ENCODE results near the gene CSRP1. TPM values are rescaled to one million over a fixed set of nuclear protein-coding genes. Genes with fewer than 3 reads are reported as not detected.
"Not testable (repeated sequence)": the region's sequence is repeated elsewhere in the genome, so short reads cannot be mapped to it uniquely, and the experiment has no call there.

The CSRP1 gene
- total RNA-seq, 4 donors from 2014 or later: 548 to 1,751 (median 1,444) TPM

- no peak for DNase-seq (ENCODE audit: low spot score in 2 of 2)
- no peak for TF ChIP-seq POLR2A (IDR thresholded peaks at IDR 0.05)
- TF ChIP-seq, protein P1, sequence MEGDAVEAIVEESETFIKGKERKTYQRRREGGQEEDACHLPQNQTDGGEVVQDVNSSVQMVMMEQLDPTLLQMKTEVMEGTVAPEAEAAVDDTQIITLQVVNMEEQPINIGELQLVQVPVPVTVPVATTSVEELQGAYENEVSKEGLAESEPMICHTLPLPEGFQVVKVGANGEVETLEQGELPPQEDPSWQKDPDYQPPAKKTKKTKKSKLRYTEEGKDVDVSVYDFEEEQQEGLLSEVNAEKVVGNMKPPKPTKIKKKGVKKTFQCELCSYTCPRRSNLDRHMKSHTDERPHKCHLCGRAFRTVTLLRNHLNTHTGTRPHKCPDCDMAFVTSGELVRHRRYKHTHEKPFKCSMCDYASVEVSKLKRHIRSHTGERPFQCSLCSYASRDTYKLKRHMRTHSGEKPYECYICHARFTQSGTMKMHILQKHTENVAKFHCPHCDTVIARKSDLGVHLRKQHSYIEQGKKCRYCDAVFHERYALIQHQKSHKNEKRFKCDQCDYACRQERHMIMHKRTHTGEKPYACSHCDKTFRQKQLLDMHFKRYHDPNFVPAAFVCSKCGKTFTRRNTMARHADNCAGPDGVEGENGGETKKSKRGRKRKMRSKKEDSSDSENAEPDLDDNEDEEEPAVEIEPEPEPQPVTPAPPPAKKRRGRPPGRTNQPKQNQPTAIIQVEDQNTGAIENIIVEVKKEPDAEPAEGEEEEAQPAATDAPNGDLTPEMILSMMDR (IDR thresholded peaks at IDR 0.05): no peak
- no peaks in the 10 kb centered on the region for H3K9me3 ChIP-seq
- WGBS, 2 donors: 96 to 98% methylated on average over 1 of the region's 1 CpG
- H3K4me1 ChIP-seq: peaks cover 0 to 2% (median 0%) of the 10 kb centered on the region in 4 donors
- H3K27me3 ChIP-seq: no peaks in the 10 kb centered on the region
- no peaks in the 10 kb centered on the region for H3K36me3 ChIP-seq
- H3K27ac ChIP-seq: no peak overlapping the region
- no peak overlapping the region for H3K4me3 ChIP-seq
Observed at GRCh38 chr1:201525193-201525778, 18.4 kb upstream of the CSRP1 start.

DNA sequence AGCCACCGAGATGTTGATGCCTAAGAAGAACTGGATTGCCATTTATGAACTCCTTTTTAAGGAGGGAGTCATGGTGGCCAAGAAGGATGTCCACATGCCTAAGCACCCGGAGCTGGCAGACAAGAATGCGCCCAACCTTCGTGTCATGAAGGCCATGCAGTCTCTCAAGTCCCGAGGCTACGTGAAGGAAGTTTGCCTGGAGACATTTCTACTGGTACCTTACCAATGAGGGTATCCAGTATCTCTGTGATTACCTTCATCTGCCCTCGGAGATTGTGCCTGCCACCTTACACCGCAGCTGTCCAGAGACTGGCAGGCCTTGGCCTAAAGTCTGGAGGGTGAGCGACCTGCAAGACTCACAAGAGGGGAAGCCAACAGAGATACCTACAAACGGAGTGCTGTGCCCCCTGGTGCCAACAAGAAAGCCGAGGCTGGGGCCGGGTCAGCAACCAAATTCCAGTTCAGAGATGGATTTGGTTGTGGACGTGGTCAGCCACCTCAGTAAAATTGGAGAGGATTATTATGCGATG is 13.2 kb upstream of the CSRP1 start:
- 80 to 83% methylated on average over 14 of the region's 14 CpGs for WGBS, 2 donors
- not testable (repeated sequence) for H3K4me1 ChIP-seq; H3K4me3 ChIP-seq; H3K27me3 ChIP-seq; DNase-seq (ENCODE audit: low spot score in 2 of 2); H3K9me3 ChIP-seq; H3K27ac ChIP-seq; H3K36me3 ChIP-seq

DNA sequence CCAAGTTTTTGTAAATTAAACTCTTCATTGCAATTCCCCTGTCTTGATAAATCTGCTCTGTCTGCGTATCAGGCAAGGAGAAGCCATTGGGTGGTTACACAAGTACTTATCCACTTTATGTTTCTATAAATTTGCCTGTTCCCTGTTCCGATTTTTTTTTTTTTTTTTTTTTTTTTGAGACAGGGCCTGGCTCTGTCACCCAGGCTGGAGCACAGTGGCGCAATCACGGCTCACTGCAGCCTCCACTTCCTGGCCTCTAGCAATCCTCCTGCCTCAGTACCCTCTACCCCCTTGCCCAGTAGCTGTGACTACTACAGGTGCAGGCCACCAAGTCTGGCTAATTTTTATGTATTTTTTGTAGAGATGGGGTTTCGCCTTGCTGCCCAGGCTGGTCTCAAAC is 11.1 kb upstream of the CSRP1 start:
- Histone ChIP-seq H3K36me3 (no peaks in the 10 kb centered on the region), H3K27me3 (no peaks in the 10 kb centered on the region), H3K4me3 (no peak overlapping the region), H3K4me1 (peaks cover 0 to 8% (median 3%) of the 10 kb centered on the region in 4 donors), H3K9me3 (no peaks in the 10 kb centered on the region), H3K27ac (no peak overlapping the region)
- DNase-seq (ENCODE audit: low spot score in 2 of 2): no peak
- 85% methylated on average over 5 of the region's 5 CpGs for WGBS, 2 donors
- no peak for TF ChIP-seq POLR2A (IDR thresholded peaks at IDR 0.05)
- TF ChIP-seq EP300 (IDR thresholded peaks at IDR 0.05): no peak
- TF ChIP-seq, protein P1 (IDR thresholded peaks at IDR 0.05): no peak

DNA sequence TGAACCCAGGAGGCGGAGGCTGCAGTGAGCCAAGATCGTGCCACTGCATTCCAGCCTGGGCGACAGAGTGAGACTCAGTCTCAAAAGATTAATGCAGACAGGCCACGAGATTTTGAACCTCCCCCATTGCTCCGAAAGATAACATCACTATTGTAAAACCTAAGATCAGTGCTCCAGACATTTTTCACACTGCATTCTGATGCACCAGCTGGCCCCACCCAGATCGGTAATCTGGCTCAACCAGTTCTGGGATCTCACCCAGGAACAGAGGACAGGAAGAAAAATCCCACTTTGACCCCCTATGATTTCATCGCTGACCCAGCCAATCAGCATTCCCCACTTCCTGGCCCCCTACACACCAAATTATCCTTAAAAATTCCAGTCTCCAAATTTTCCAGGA is 10.7 kb upstream of the CSRP1 start:
- 47 to 70% methylated on average over 7 of the region's 7 CpGs for WGBS, 2 donors
- Histone ChIP-seq H3K9me3 (no peaks in the 10 kb centered on the region), H3K27ac (no peak overlapping the region), H3K36me3 (no peaks in the 10 kb centered on the region), H3K27me3 (no peaks in the 10 kb centered on the region), H3K4me1 (peaks cover 0 to 12% (median 7%) of the 10 kb centered on the region in 4 donors), H3K4me3 (no peak overlapping the region)
- TF ChIP-seq EP300 (IDR thresholded peaks at IDR 0.05): no peak
- TF ChIP-seq, protein P1 (IDR thresholded peaks at IDR 0.05): no peak
- TF ChIP-seq POLR2A (IDR thresholded peaks at IDR 0.05): no peak
- no peak for DNase-seq (ENCODE audit: low spot score in 2 of 2)

GRCh38 chr1:201516511-201517127 is 9.7 kb upstream of the CSRP1 start:
- TF ChIP-seq, protein P1 (IDR thresholded peaks at IDR 0.05): no peak
- no peak for TF ChIP-seq POLR2A (IDR thresholded peaks at IDR 0.05)
- TF ChIP-seq EP300 (IDR thresholded peaks at IDR 0.05): no peak
- Histone ChIP-seq H3K36me3 (no peaks in the 10 kb centered on the region), H3K9me3 (no peaks in the 10 kb centered on the region), H3K27ac (no peak overlapping the region), H3K4me1 (peaks cover 0 to 22% (median 17%) of the 10 kb centered on the region in 4 donors), H3K4me3 (no peak overlapping the region), H3K27me3 (no peaks in the 10 kb centered on the region)
- DNase-seq (ENCODE audit: low spot score in 2 of 2): no peak
- WGBS, 2 donors: 91 to 96% methylated on average over 2 of the region's 2 CpGs

Data from tibial nerve (tissue), 4 donors.